Amniotic stem cell (primary cell): ENCODE measurements around the gene TLE6.
A peak's percentile ranks its signal among the peaks of the same experiment; 100 is the strongest.
"Not testable (repeated sequence)": the region's sequence is repeated elsewhere in the genome, so short reads cannot be mapped to it uniquely, and the experiment has no call there.

Experiments used
- DNase-seq: peaks from one replicate; lab custom pipeline; 2025; lab: John Stamatoyannopoulos, UW

The TLE6 gene

DNA sequence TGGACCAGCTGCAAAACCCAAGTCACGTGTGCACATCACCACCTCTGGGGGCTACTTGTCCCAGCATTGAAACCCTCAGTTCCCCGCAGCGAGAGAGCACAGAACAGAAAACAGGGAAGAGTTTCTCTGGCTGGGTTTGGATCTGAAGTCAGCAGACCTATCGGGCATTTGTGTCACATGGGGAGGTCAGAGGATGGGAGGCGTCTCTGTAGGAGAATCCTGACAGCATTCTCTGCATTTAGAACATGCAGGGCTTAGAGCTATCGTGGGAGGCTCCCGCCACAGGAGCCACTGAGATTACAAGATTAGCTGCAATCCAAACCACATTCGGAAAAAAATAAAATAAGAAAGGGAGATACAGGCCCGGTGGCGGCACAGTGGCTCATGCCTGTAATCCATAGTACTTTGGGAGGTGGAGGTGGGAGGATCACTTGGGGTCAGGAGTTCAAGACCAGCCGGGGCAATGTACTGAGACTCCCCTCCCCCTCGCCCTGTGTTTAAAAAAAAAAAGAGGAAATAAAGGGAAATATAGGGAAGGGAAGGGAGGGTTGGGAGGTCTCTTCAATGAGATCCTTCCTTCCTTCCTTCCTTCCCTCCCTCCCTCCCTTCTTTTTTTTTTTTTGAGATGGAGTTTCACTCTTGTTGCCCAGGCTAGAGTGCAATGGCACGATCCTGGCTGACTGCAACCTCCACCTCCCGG lies 2.9 kb upstream of the TLE6 start:
- no peak for DNase-seq

DNA sequence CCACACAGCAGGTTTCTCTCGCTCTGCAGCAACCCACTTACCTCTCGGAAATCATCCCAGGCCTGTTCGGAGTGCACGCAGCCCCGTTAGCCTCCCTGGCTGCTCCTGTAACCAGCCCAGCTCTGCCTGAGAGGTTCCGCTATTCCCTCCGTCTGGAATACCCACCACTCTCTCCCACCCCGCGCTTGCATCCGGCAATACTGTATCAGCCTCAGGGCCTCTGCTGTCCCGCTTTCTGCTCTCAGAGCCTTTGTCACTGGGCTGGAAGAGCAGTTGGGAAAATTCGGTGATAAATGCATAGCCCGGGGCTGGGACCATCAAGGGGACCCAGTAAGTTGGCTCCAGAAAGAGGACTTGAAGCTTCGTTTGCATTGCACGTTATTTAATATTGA lies 759 bp upstream of the TLE6 start:
- DNase-seq: no peak

DNA sequence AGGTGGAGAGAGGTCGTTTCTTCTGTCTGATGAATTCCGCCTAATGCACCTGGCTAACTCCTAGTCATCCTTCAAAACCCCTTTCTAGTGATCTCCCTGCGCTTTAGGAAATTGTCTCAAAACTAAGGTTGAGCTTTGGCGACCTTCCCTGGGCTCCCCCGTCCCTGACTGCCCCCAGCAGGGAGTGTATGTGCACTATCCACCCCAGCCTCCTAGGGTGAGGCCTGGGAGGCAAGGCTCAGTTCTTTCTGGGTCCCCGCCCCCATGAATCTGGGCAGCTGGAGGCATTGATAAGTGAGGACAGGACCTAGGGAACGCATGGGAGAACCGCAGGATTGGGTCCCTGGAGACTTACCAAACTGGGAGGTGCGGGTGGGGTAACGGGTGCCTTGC lies 378 bp downstream of the TLE6 start:
- no peak for DNase-seq

DNA sequence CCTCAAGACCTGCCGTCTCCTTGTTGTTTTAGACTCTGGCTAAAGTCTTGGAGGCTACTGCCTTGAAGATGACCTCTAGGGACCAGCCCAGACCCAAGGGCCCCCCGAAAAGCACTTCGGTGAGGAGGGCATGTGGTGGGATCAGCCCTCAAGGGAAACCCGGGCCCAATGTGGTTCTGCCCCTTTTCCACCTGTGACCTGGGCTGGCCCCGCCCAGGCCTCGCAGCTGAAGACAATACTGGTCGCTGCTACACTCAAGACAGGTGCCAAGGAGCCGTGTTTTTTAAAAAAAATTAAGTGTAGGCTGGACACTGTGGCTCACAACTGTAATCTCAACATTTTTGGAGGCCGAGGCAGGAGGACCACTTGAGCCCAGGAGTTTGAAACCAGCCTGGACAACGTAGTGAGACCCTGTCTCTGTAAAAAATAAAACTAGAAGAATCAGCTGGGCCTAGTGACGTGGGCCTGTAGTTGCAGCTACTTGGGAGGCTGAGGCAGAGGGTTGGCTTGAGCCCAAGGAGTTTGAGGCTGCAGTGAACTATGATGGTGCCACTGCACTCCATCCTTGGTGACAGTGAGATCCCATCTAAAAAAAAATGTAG lies 903 bp downstream of the TLE6 start:
- no peak for DNase-seq

DNA sequence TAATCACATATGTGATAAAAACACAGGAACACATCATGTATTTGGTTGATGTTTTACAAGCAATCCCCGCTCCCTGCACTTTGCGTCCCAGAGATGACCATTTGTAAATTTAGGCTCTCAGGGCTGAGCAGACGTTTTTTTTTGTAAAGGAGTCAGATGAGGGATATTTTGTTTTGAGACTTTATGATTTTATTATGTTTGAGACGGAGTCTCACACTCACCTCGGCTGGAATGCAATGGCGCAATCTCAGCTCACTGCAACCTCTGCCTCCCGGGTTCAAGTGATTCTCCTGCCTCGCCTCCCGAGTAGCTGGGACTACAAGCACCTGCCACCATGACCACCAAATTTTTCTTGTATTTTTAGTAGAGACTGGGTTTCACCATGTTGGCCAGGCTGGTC lies 1.4 kb downstream of the TLE6 start:
- no peak for DNase-seq

DNA sequence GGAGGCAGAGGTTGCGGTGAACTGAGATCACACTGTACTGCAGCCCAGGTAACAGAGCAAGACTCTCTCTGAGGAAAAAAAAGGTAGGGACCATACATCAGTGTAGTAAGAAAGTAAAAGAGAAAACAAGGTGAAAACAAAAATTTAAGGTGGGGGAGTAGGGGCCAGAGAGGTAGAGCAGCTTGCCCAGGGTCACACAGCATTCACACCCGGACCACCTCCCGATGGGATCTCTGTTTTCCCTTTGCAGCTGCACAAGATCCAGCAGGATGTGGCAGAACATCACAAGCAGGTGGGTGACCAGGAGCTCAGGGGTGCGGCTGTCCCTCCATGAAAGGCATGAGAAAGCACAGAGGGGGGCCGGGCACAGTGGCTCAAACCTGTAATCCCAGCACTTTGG lies 4.5 kb downstream of the TLE6 start:
- DNase-seq: no peak

DNA sequence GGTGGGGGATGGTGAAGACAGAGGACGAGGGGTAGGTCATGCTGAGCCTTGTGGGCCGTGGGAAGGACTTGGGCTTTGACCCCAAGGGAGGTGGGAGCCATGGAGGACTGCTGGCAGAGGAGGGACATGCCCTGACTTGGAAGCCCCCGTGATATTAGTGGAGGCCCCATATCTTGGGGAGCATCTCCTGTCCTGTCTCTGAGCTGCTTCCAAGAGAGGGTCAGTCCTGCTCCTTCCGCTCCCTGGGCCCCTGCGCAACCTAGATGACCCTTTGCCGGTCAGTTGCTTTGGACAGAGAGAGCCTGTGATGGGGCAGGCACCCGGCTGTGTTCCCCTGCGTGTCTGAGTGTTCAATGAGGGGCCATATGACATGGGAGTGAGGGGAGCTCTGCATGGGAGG lies 5.2 kb downstream of the TLE6 start:
- DNase-seq: no peak

DNA sequence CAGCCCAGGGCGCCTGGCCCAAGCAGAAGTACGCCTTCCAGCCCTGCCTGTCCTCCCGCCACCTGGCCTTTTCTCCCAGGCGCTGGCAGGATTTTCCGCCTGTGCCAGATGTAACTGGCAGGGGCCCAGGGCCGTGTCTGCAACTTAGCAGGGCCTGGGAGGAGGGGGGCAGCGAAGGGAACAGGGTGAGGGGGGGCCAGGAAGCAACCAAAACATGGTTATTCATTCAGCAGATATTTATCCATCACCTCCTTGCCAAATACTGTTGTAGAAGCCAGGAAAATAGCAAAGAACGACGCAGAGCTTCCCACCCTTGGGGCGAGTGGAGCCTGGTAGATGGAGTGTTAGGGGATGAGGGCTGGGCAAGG lies 5.6 kb downstream of the TLE6 start:
- peak; percentile 29 for DNase-seq

DNA sequence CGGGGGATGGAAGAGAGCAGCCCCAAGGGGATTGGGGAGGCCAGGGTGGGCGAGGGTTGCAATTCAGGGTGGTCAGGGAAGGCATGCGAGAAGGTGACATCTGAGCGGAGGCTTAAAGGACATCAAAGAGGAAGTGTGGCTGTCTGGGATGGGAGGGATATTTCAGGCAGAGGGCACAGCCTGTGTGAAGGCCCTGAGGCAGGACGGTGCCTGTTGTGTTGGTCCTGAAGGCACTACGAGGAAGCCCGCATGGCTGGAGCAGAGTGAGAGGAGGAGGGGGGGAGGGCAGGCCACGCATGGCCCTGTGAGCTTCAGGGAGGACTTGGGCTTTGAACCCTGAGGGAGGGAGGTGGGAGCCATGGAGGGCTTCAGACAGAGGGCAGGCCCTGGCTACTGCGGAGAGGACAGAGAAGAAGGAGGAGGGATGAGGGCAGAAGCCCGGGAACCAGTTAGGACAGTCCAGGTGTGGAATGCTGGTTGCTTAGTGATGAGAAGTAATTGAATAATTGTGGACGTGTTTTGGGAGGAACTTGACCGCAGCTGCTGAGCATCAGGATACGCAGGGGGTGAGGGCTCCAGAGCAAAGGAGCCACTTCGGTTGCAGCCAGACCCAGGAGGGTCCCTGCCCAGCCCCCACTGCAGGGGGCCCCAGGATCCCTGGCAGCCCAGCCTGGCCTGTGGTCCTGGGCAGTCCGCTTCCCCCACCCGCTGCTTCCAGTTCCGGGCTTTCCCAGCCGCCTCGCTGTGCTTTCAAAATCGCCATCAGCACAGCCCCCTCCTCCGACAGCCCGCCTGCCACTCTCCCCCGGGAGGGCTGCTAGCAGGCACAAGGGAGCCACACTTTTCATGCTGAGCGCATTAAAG lies 6.2 kb downstream of the TLE6 start:
- no peak for DNase-seq

DNA sequence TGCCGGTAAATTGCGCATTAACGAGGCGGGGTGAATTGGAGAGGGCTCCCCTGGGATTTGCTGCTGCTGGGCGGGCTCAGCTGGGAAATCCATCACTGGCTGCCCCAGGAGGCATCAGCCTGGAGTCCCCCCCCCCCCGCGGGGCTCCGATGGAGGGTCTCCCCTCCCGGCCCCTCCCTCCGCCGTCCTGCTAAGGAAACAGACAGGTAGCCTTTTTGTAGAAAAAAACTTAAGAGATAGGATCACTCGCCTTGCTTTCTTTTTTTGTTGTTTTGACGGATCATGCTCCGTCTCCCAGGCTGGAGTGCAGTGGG lies 6.8 kb downstream of the TLE6 start:
- no peak for DNase-seq

DNA sequence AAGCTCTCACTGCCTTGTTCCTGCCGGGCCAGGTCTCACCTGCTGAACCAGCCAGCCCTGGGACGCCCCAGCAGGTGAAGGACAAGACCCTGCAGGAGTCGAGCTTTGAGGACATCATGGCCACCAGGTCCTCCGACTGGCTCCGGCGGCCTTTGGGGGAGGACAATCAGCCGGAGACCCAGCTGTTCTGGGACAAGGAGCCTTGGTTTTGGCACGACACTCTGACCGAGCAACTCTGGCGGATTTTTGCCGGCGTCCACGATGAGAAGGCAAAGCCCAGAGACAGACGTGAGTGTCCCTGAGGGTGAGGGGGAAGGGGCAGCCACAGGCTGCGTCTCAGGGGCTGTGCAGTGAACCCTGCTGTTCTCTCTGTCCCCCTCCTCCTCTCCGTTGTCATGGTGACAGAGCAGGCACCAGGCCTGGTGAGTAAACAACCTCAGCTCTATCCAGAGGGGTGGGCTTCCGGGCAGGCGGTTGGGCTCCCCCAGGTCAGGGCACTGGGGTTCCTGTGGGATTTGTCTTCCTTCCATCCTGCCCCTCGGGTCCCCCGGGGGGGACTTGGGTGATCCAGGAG lies 9.7 kb downstream of the TLE6 start:
- no peak for DNase-seq

DNA sequence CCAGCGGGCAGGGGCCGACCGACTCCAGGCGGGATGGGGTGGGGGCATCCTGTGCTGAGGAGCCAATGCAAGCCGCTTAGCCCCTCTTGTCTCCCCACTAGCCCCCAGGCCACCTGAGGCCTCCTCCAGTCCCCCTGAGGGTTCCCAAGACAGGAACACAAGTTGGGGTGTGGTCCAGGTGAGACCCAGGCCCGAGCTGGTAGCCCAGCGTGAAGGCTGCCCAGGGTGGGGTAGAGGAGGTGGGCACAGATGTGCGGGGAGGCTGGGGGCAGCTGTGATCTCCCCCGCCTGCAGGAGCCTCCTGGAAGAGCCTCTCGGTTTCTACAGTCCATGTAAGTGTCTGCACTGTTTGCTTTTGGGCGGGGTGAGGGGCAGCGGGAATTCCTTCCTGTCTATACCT lies 10.4 kb downstream of the TLE6 start:
- DNase-seq: no peak

DNA sequence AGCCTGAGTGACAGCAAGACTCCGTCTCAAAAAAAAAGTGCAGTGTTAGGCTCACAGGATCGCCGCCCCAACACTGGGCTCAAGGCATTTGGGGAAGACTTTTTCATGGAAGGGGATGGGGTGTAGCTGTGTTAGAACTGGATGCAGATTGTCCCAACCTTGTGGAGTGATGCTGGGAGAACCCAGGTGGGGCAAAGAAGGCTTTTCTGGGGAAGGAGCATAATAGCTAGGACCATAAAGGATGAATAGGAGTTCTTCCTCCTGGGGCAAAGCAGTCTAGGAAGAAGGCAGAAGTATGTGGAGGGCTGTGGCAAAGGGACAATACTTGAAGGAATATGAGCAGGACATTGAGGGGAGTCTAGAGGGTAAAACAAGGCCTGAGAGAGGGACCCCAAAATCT lies 11.2 kb downstream of the TLE6 start:
- DNase-seq: no peak

DNA sequence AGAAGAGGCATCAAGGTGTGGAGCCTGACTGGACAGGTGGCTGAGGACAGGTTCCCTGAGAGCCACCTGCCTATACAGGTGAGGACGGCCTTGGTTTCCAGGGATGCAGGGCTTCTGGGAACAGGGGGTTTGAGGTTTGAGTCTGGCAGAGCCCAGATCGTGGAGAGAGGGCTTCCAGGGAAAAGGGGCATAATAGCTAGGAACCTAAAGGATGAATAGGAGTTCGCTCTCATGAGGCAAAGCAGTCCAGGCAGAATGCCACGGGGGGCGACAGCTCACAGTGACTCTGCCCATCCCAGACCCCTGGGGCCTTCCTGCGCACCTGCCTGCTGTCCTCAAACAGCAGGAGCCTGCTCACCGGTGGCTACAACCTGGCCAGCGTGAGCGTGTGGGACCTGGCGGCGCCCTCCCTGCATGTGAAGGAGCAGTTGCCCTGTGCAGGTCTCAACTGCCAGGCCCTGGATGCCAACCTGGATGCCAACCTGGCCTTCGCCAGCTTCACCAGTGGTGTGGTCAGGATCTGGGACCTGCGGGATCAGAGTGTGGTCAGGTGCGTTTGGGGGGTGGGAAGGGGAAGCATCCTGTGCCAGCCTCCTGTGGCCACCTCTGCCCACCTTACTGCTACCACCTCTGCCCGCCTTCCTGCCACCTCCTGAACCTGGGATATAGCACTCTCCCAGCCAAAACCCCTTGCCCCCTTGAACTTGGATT lies 12.0 kb downstream of the TLE6 start:
- DNase-seq: no peak

DNA sequence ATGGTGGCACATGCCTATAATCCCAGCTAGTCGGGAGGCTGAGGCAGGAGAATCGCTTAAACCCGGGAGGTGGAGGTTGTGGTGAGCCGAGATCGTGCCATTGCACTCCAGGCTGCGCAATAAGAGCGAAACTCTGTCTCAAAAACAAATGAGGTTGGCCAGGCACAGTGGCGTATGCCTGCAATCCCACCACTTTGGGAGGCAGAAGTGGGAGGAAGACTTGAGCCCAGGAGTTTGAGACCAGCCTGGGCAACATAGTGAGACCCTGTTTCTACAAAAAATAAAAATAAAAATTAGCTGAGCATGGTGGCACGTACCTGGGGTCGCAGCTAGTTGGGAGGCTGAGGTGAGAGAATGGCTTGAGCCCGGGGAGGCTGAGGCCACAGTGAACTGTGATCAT lies 15.0 kb downstream of the TLE6 start:
- DNase-seq: not testable (repeated sequence)

DNA sequence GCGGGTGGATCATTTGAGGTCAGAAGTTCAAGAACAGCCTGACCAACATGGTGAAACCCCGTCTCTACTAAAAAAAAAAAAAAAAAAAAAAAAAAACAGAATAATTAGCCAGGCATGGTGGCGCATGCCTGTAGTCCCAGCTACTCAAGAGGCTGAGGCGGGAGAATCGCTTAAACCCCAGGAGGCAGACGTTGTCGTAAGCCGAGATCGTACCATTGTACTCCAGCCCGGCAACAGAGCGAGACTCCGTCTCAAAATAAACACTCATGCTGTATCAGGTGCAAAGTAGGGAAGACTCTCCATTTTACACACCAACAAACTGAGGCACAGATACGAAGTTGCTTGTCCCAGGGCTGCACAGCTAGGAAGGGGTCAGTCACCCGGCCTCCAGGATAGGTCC lies 15.6 kb downstream of the TLE6 start:
- DNase-seq: no peak

DNA sequence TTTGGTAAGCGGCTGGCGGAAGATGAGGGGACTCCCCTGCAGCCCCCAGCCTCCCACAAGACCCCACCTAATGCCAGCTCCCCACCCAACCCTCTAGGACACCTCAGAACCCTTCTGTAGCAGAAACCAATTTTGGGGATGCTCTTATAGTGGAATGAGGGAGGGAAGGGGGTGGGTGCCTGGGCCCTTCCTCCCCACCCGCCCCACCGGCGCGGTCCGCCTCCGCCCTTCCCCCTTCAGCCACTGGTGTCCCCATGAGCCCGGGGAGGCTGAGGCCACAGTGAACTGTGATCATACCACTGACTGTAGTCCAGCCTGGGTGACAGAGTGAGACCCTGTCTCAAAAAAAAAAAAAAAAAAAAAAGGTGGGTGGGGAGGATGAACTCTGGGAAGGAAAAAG lies 16.2 kb downstream of the TLE6 start:
- no peak for DNase-seq

DNA sequence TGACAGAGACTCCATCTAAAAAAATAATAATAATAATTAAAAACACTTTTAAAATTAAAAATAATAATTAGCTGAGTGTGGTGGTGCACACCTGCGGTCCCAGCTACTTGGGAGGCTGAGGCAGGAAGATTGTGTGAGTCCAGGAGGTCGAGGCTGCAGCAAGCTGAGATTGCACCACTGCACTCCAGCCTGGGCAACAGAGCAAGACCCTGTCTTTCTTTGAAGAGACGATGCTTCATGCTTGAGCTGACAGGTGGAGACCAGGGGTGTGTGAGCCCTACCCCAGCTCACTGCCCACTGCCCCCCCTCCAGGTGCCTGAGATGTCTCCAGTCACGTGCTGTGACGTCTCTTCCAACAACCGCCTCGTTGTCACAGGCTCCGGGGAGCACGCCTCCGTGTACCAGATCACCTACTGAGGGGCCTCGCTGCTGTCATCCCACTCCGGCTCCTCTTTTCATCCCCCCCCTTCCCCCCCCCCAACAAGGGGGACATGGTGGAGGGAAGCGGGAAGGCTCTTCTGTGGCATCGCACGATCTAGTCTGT lies 17.3 kb downstream of the TLE6 start:
- no peak for DNase-seq

DNA sequence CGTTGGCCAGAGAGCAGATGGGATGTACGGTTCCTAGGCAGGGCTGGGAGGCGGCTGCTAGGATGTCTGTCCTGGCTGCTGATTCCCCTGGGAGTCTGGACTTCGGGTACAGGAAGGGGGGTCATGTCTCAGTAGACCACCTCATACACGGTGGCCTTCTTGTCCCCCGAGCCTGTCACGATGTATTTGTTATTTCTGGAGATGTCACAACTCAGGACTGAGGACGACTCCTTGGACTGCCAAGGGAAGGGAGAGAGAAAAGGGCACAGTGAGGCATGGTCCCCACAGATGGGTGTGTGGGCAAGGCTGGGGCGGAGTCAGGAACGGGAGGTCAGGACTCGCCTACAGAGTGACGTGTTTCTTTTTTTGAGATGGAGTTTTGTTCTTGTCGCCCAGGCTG lies 20.4 kb downstream of the TLE6 start:
- DNase-seq: no peak

DNA sequence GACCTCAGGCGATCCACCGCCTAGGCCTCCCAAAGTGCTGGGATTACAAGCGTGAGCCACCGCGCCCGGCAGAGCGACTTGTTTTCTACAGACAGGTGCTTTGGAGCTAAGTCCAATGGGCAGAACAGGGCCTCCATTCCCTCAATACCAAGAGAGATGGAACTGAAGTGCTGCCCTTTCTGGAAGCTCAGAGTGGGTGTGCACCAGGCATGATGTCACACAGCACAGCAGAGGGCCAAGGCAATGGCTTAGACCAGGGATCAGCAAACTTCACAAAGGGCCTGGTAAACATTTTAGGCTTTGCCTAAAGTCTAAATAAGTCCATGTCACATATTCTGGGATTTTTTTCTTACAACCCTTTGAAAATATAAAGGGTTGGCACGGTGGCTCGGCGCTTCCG lies 21.3 kb downstream of the TLE6 start:
- no peak for DNase-seq

DNA sequence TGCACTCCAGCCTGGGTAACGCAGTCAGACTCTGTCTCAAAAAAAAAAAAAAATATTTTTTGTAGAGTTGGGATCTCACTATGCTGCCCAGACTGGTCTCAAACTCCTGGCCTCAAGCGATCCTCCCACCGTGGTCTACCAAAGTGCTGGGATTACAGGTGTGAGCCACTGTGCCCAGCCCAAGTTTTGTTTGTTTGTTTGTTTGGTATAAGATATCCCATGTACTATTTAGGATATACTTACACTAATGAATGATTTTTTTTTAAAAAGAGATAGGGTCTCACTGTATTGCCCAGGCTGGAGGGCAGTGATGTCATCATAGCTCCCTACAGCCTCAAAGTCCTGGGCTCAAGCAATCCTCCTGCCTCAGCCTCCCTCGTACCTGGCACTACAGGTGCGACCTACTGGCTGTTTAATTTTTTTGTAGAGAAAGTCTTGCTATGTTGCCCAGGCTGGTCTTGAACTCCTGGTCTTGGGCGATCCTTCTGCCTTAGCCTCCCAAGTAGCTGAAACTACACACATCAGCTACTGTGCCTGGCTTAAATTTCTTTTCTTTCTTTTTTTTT lies 24.0 kb downstream of the TLE6 start:
- no peak for DNase-seq

DNA sequence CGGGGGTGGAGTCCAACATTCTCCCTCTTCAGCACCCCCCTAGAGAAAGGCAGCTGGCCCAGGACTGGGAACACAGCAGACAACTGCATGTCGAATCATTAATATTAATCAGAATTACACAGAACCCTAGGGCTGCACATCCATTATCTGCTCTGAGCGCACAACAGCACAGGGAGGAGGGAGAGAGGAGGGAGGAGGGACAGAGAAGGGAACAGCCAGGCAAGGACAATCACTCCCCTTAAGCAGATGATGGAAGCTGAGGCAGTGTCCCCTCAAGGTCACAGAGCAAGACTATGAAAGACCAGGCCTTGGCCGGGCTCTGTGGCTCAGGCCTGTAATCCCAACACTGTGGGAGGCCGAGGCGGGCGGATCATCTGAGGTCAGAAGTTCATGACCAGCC lies 25.7 kb downstream of the TLE6 start:
- no peak for DNase-seq
